Tibial nerve (tissue), 4 donors: ENCODE results near the gene SLC6A13. TPM values are rescaled to one million over a fixed set of nuclear protein-coding genes. Genes with fewer than 3 reads are reported as not detected.
"Not testable (repeated sequence)": the region's sequence is repeated elsewhere in the genome, so short reads cannot be mapped to it uniquely, and the experiment has no call there.

Source experiments
- DNase-seq, 2 donors: peaks; one replicate each; pipeline ENCODE4 v3.0.0-alpha.2; 2019; ENCODE audit warnings: low spot score in 2 of 2
- H3K27ac ChIP-seq, 4 donors: fragments of 200-600 bp; sonication (generic) in 3 of 4; one replicate each; pipeline ENCODE4 v1.5.1; 2017 to 2019; ENCODE audit warnings: mild to moderate bottlenecking in 1 of 4
- H3K27me3 ChIP-seq, 2 donors: fragments of 200-600 bp; sonication (generic) in 1 of 2; one replicate each; pipeline versions ENCODE4 v1.5.1 to v1.6.0; 2017 to 2019
- H3K36me3 ChIP-seq, 3 donors: fragments of 200-600 bp; sonication (generic); one replicate each; pipeline ENCODE4 v1.5.1; 2018 to 2019
- H3K4me1 ChIP-seq, 4 donors: fragments of 200-600 bp; sonication (generic) in 3 of 4; one replicate each; pipeline ENCODE4 v1.5.1; 2017 to 2019
- H3K4me3 ChIP-seq, 4 donors: fragments of 200-600 bp; sonication (generic) in 3 of 4; one replicate each; pipeline ENCODE4 v1.5.1; 2017 to 2019; ENCODE audit warnings: mild to moderate bottlenecking in 1 of 4, moderate library complexity in 1 of 4
- H3K9me3 ChIP-seq, 4 donors: fragments of 200-600 bp; sonication (generic) in 3 of 4; one replicate each; pipeline ENCODE4 v1.5.1; 2017 to 2019
- CTCF ChIP-seq, 5 experiments: fragments of 200-600 bp in 3 of 5; fragments of 450-650 bp in 2 of 5; sonication (generic) in 3 of 5; IDR thresholded peaks; one replicate each; pipeline ENCODE4 v1.5.1; 2016 to 2019; ENCODE audit warnings: antibody characterized with exemption in 5 of 5, mild to moderate bottlenecking in 3 of 5, moderate library complexity in 2 of 5
- EP300 ChIP-seq, 2 donors: sonication (generic); formaldehyde crosslinking; IDR thresholded peaks; one replicate each; pipeline ENCODE4 v1.6.1; 2017; ENCODE audit warnings: antibody characterized with exemption in 2 of 2, mild to moderate bottlenecking in 1 of 2
- POLR2A ChIP-seq, 2 donors: fragments of 450-650 bp; IDR thresholded peaks; one replicate each; pipeline ENCODE4 v1.6.1; 2017; ENCODE audit warnings: antibody characterized with exemption in 2 of 2, mild to moderate bottlenecking in 2 of 2, moderate library complexity in 2 of 2
- WGBS, 2 donors: methylation state at CpG; one replicate each; pipeline ENCODE4 v1.1.5; 2018; 5-methylcytosine and 5-hydroxymethylcytosine counted together
- total RNA-seq, 4 donors: library from RNA; depleted of rRNA; stranded (reverse); fragments of >200 nt; gene quantifications; one replicate each; pipeline ENCODE4 v1.1.0, GENCODE V29; 2016

Gene SLC6A13
- total RNA-seq, result 1 to 10 TPM in 1 of 4 donors, under 1 TPM in 1, not detected in 2; 0.21 to 1.5 TPM

- WGBS, 2 donors, result 10 to 36% methylated on average over 6 to 7 of the region's 7 CpGs
- Histone ChIP-seq H3K27ac (no peak within 1 kb of the TSS), H3K9me3 (no peaks in the 10 kb centered on the region), H3K36me3 (no peaks in the 10 kb centered on the region), H3K27me3 (peaks cover 0 to 9% of the 10 kb centered on the region in 2 donors), H3K4me1 (peaks cover 0 to 7% (median 0%) of the 10 kb centered on the region in 4 donors), H3K4me3 (no peak within 1 kb of the TSS)
- TF ChIP-seq POLR2A (IDR thresholded peaks at IDR 0.05) (no peak), CTCF (IDR thresholded peaks at IDR 0.05) (no peak), EP300 (IDR thresholded peaks at IDR 0.05) (no peak)
- DNase-seq, result no peak
These were observed at the start of gene SLC6A13 for GRCh38 chr12:262817-263216. TSS of gene SLC6A13 (minus strand) at chr12:262836. CDS start at chr12:260052, 2,784 bp downstream.

GRCh38 chr12:308511-308910 lies 45.9 kb upstream of the SLC6A13 start:
- Histone ChIP-seq H3K4me3 (no peak overlapping the region), H3K9me3 (no peaks in the 10 kb centered on the region), H3K27ac (no peak overlapping the region), H3K4me1 (no peaks in the 10 kb centered on the region), H3K36me3 (peaks cover 0 to 98% (median 28%) of the 10 kb centered on the region in 3 donors), H3K27me3 (no peaks in the 10 kb centered on the region)
- no peak for DNase-seq
- 58 to 77% methylated on average over 2 of the region's 2 CpGs for WGBS, 2 donors
- TF ChIP-seq POLR2A (IDR thresholded peaks at IDR 0.05), result no peak

GRCh38 chr12:307406-307805 lies 44.8 kb upstream of the SLC6A13 start:
- no peak for TF ChIP-seq CTCF (IDR thresholded peaks at IDR 0.05)
- TF ChIP-seq POLR2A (IDR thresholded peaks at IDR 0.05), result no peak
- TF ChIP-seq EP300 (IDR thresholded peaks at IDR 0.05), result no peak
- peaks cover 0 to 98% (median 28%) of the 10 kb centered on the region in 3 donors for H3K36me3 ChIP-seq
- no peak for DNase-seq
- H3K4me3 ChIP-seq, result no peak overlapping the region
- peaks cover 0 to 2% (median 0%) of the 10 kb centered on the region in 4 donors for H3K9me3 ChIP-seq
- no peaks in the 10 kb centered on the region for H3K4me1 ChIP-seq
- H3K27ac ChIP-seq, result no peak overlapping the region
- no peaks in the 10 kb centered on the region for H3K27me3 ChIP-seq
- WGBS, 2 donors, result 95% methylated on average over 10 of the region's 10 CpGs

DNA sequence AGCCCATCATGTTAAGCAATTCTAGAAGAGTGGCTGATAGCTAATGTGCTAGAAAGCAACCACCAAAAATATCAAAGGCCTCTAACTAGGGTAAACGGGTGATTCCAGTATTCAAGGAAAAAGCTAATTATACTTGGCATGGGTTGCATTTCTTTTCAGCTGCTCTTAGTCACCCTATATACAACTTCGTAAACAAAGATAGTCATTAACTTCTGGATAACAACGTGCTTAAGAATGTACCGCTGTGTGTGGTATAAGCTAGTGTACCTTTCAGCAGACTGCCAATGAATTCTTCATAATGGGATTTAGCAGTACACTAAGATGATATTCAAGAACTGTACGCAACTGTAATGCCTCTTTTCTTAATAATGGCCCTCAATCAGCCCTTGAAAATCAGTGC lies 42.2 kb upstream of the SLC6A13 start:
- Histone ChIP-seq H3K9me3 (peaks cover 0 to 7% (median 2%) of the 10 kb centered on the region in 4 donors), H3K27me3 (no peaks in the 10 kb centered on the region), H3K36me3 (peaks cover 0 to 96% (median 22%) of the 10 kb centered on the region in 3 donors), H3K4me3 (no peak overlapping the region), H3K4me1 (no peaks in the 10 kb centered on the region), H3K27ac (no peak overlapping the region)
- TF ChIP-seq EP300 (IDR thresholded peaks at IDR 0.05), result no peak
- TF ChIP-seq POLR2A (IDR thresholded peaks at IDR 0.05), result no peak
- WGBS, 2 donors, result 68 to 77% methylated on average over 5 of the region's 5 CpGs
- no peak for DNase-seq

DNA sequence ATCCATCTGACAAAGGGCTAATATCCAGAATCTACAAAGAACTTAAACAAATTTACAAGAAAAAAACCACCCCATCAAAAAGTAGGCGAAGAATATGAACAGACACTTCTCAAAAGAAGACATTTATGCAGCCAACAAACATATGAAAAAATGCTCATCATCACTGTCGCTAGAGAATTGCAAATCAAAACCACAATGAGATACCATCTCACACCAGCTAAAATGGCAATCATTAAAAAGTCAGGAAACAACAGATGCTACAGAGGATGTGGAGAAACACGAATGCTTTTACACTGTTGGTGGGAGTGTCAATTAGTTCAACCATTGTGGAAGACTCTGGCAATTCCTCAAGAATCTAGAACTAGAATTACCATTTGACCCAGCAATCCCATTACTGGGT lies 40.1 kb upstream of the SLC6A13 start:
- H3K27me3 ChIP-seq, H3K27ac ChIP-seq, H3K9me3 ChIP-seq, H3K4me1 ChIP-seq, DNase-seq, H3K4me3 ChIP-seq: not testable (repeated sequence)
- H3K36me3 ChIP-seq, result peaks cover 0 to 96% (median 6%) of the 10 kb centered on the region in 3 donors
- WGBS, 2 donors, result 85 to 90% methylated on average over 3 of the region's 3 CpGs

GRCh38 chr12:300166-300565 lies 37.5 kb upstream of the SLC6A13 start:
- 90 to 92% methylated on average over 1 of the region's 1 CpG for WGBS, 2 donors
- not testable (repeated sequence) for H3K27ac ChIP-seq, DNase-seq, H3K4me1 ChIP-seq, H3K4me3 ChIP-seq, H3K9me3 ChIP-seq, H3K27me3 ChIP-seq
- peaks cover 0 to 96% (median 8%) of the 10 kb centered on the region in 3 donors for H3K36me3 ChIP-seq

DNA sequence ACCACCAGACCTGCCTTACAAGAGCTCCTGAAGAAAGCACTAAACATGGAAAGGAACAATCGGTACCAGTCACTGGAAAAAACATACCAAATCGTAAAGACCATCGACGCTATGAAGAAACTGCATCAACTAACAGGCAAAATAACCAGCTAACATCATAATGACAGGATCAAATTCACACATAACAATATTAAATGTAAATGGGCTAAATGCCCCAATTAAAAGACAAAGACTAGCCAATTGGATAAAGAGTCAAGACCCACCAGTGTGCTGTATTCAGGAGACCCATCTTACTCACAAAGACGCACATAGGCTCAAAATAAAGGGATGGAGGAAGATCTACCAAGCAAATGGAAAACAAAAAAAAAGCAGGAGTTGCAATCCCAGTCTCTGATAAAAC lies 36.9 kb upstream of the SLC6A13 start:
- not testable (repeated sequence) for H3K27ac ChIP-seq, H3K27me3 ChIP-seq, H3K4me1 ChIP-seq, H3K9me3 ChIP-seq, DNase-seq, H3K4me3 ChIP-seq
- 90 to 98% methylated on average over 5 of the region's 5 CpGs for WGBS, 2 donors
- H3K36me3 ChIP-seq, result peaks cover 2 to 96% (median 14%) of the 10 kb centered on the region in 3 donors

DNA sequence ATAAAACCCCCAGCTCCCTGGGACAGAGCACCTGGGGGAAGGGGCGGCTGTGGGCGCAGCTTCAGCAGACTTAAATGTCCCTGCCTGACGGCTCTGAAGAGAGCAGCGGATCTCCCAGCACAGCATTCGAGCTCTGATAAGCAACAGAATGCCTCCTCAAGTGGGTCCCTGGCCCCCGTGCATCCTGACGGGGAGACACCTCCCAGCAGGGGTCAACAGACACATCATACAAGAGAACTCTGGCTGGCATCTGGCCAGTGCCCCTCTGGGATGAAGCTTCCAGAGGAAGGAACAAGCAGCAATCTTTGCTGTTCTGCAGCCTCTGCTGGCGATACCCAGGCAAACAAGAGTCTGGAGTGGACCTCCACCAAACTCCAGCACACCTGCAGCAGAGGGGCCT lies 35.4 kb upstream of the SLC6A13 start:
- H3K4me3 ChIP-seq, H3K27ac ChIP-seq, H3K4me1 ChIP-seq, DNase-seq, H3K27me3 ChIP-seq, H3K9me3 ChIP-seq: not testable (repeated sequence)
- WGBS, 2 donors, result 91 to 94% methylated on average over 8 of the region's 8 CpGs
- peaks cover 2 to 96% (median 17%) of the 10 kb centered on the region in 3 donors for H3K36me3 ChIP-seq
